Activated B cell treated with CpG ODN at 0.5 μM for 24 hours (primary cell): Measurements from ENCODE around the gene PHOX2A. TPM values are rescaled to one million over a fixed set of nuclear protein-coding genes. Genes with fewer than 3 reads are reported as not detected.

Experiments
- ATAC-seq: fragments of 200-7000 bp; cut with Tn5 transposase; one replicate; pipeline ENCODE4 v1.10.0; 2021; ENCODE audit warnings: low read depth, mild to moderate bottlenecking, moderate library complexity
- CTCF ChIA-PET: fragments of 350-600 bp; sonication (Branson Sonifier 250); formaldehyde crosslinking; loops from one replicate; lab custom pipeline; 2021; ENCODE audit warnings: antibody characterized with exemption; lab: Charles Lee
- POLR2A ChIA-PET: fragments of 350-600 bp; sonication (Branson Sonifier 250); formaldehyde crosslinking; loops from one replicate; lab custom pipeline; 2021; ENCODE audit warnings: antibody characterized with exemption; lab: Charles Lee
- DNase-seq: peaks from one replicate; pipeline ENCODE4 v3.0.0; 2022
- H3K27ac Mint-ChIP-seq: one replicate; pipeline ENCODE4 v1.8.0; 2020; ENCODE audit warnings: mixed read lengths
- H3K27me3 Mint-ChIP-seq: one replicate; pipeline ENCODE4 v1.8.0; 2021; ENCODE audit warnings: mixed read lengths
- H3K36me3 Mint-ChIP-seq: one replicate; pipeline ENCODE4 v1.8.0; 2021; ENCODE audit warnings: low read depth, mixed read lengths
- H3K4me1 Mint-ChIP-seq: one replicate; pipeline ENCODE4 v1.8.0; 2021; ENCODE audit warnings: mixed read lengths
- H3K4me3 Mint-ChIP-seq: one replicate; pipeline ENCODE4 v1.8.0; 2020; ENCODE audit warnings: mild to moderate bottlenecking, mixed read lengths
- H3K9me3 Mint-ChIP-seq: one replicate; pipeline ENCODE4 v1.8.0; 2020; ENCODE audit warnings: mixed read lengths
- intact Hi-C: fragments of 100-400 bp; cut with micrococcal nuclease; formaldehyde crosslinking; loops from one replicate; pipeline ENCODE4 v1.15.1; 2024
- total RNA-seq: library from RNA; stranded (reverse); gene quantifications from 2 replicates; pipeline ENCODE4 v1.2.3, GENCODE V29; 2022
- TF ChIP-seq, protein P1 (sequence below): fragments of 200-600 bp; IDR thresholded peaks from one replicate; pipeline ENCODE4 v1.8.0; 2022; ENCODE audit warnings: antibody characterized with exemption, mild to moderate bottlenecking

PHOX2A gene
- total RNA-seq, 1 donor from 2014 or later: not detected

GRCh38 chr11:72244361-72245262 lies 636 bp upstream of the PHOX2A start:
- no peak overlapping the region for H3K27ac Mint-ChIP-seq
- TF ChIP-seq, protein P1, sequence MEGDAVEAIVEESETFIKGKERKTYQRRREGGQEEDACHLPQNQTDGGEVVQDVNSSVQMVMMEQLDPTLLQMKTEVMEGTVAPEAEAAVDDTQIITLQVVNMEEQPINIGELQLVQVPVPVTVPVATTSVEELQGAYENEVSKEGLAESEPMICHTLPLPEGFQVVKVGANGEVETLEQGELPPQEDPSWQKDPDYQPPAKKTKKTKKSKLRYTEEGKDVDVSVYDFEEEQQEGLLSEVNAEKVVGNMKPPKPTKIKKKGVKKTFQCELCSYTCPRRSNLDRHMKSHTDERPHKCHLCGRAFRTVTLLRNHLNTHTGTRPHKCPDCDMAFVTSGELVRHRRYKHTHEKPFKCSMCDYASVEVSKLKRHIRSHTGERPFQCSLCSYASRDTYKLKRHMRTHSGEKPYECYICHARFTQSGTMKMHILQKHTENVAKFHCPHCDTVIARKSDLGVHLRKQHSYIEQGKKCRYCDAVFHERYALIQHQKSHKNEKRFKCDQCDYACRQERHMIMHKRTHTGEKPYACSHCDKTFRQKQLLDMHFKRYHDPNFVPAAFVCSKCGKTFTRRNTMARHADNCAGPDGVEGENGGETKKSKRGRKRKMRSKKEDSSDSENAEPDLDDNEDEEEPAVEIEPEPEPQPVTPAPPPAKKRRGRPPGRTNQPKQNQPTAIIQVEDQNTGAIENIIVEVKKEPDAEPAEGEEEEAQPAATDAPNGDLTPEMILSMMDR: no peak
- H3K9me3 Mint-ChIP-seq: no peaks in the 10 kb centered on the region
- ChIA-PET POLR2A (no interaction called here), CTCF (interaction anchor here (1.0 kb wide), 1 partner anchor 169 kb away, joined by 3 read pairs; no protein-coding TSS in a partner anchor)
- H3K4me3 Mint-ChIP-seq: peak overlapping the region; percentile 5
- no peaks in the 10 kb centered on the region for H3K36me3 Mint-ChIP-seq
- H3K4me1 Mint-ChIP-seq: peaks cover 26% of the 10 kb centered on the region
- ATAC-seq (no peak), DNase-seq (no peak)
- peaks cover 41% of the 10 kb centered on the region for H3K27me3 Mint-ChIP-seq
- intact Hi-C loops: loop anchor here (5.0 kb wide), 1 partner anchor 168 kb away; no protein-coding TSS in a partner anchor

DNA sequence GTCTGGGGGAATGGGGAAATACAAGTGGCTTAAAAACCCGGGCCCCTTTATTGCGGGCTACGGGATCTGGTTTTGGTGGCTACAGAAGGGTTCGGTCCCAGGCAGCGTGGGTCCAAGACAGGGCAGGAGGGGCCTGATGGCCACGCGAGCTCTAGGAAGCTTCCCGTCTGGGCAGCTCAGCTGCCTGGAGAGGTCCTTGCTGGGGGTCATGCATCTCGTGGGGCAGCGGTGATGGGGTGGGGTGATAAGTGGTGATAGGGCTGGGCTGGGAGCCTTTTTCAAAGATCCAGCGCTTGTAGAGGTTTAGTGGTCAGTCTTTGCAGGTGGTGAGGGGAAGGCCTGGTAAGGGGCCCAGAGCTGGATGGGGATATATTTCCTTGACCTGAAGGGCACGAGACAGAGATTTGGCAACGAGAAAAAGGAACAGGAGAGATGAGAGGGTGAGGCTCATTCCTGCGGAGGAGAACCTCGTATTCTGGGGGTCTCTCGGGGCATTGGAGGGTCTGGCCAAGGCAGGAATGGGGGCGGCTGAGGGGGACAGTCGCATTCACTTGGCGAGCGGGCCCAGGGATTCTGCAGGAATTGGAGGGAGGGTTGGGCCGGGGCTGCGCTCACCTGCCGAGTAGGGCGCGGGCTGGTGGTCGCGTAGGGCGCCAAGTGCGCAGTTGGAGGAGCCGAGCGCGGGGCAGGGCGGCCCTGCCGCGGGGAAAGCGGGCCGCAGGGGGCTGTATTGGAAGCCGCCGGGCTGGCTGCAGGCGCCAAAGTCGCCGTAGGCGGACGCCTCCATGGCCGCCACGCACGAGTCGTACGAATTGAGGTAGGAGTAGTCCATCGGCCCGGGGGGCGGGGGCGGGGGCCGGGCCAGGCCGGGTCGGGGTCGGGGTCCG lies 560 bp downstream of the PHOX2A start:
- no peak overlapping the region for H3K27ac Mint-ChIP-seq
- DNase-seq: no peak
- H3K4me1 Mint-ChIP-seq: peaks cover 34% of the 10 kb centered on the region
- H3K9me3 Mint-ChIP-seq: no peaks in the 10 kb centered on the region
- TF ChIP-seq, protein P1: no peak
- H3K27me3 Mint-ChIP-seq: peaks cover 43% of the 10 kb centered on the region
- intact Hi-C loops: loop anchor here (5.0 kb wide), 1 partner anchor 169 kb away; no protein-coding TSS in a partner anchor
- H3K4me3 Mint-ChIP-seq: no peak overlapping the region
- ChIA-PET CTCF (no interaction called here), POLR2A (no interaction called here)
- H3K36me3 Mint-ChIP-seq: no peaks in the 10 kb centered on the region
- ATAC-seq: no peak

- POLR2A ChIA-PET: no interaction called here
- Mint-ChIP-seq H3K4me3 (no peak overlapping the region), H3K36me3 (peaks cover 5% of the 10 kb centered on the region), H3K4me1 (peaks cover 34% of the 10 kb centered on the region), H3K27ac (no peak overlapping the region), H3K27me3 (peaks cover 43% of the 10 kb centered on the region), H3K9me3 (no peaks in the 10 kb centered on the region)
- DNase-seq: no peak
- intact Hi-C loops: loop anchor here (5.0 kb wide), 1 partner anchor 170 kb away; no protein-coding TSS in a partner anchor
- TF ChIP-seq, protein P1: no peak
- ATAC-seq: no peak
- CTCF ChIA-PET: no interaction called here
Observed at GRCh38 chr11:72242141-72242540, 1.8 kb downstream of the PHOX2A start.

DNA sequence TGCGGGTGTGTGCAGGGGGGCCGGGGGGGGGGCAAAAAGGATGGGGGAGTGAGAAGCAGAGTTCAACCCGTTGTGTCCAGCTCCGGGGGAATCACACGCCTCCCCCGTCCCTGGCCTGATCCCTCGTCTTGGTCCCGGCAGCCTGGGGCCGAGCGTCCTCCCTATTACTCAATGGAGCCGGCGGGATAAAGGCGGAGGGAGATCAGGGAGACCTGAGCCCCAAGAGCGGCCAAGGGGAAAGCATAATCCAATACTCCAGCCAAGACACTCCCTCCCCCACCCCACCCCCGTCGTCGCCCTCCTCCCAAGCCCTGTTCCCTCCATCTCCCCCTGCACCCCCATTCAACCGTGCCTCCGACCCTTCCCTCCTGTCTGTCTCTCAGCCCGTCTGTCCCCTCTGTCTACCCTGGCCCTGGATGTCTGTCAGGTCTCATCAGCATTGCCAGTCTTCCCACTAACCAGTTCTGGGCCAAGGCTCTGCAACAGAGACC lies 2.6 kb downstream of the PHOX2A start:
- H3K36me3 Mint-ChIP-seq: peaks cover 13% of the 10 kb centered on the region
- TF ChIP-seq, protein P1: no peak
- peaks cover 43% of the 10 kb centered on the region for H3K27me3 Mint-ChIP-seq
- intact Hi-C loops: loop anchor here (5.0 kb wide), 1 partner anchor 171 kb away; no protein-coding TSS in a partner anchor
- ATAC-seq (no peak), DNase-seq (no peak)
- no peak overlapping the region for H3K27ac Mint-ChIP-seq
- ChIA-PET CTCF (no interaction called here), POLR2A (interaction anchor here (0.7 kb wide), 1 partner anchor 14 kb away, joined by 9 read pairs; no protein-coding TSS in a partner anchor)
- peaks cover 34% of the 10 kb centered on the region for H3K4me1 Mint-ChIP-seq
- no peaks in the 10 kb centered on the region for H3K9me3 Mint-ChIP-seq
- peak overlapping the region; percentile 74 for H3K4me3 Mint-ChIP-seq
